HG02973 (cell line): Measurements from ENCODE around the gene ITGB7.
"Not testable (repeated sequence)": the region's sequence is repeated elsewhere in the genome, so short reads cannot be mapped to it uniquely, and the experiment has no call there.

Experiments used
- ATAC-seq: cut with Tn5 transposase; IDR thresholded peaks from one replicate; pipeline ENCODE4 v1.9.1; 2021; ENCODE audit warnings: moderate library complexity; ENCODE audit not compliant: unreplicated experiment

The ITGB7 gene

DNA sequence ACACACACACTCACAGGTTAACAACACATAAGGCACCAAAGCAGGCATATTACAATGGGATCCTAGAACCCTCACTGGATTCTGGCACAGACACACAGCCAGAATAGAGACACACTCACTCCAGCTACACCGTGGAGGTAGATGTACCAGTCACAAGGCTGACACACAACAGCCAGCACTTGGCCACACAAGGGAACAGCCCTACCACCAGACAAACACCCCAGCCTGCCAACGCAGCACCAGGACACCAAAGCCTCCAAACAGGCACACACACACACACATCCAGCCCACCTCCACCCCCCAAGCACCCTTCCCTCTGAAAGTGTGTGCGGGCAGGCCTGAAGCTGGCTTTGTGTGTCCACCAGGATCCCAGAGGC, 10.9 kb upstream of the ITGB7 start:
- no peak for ATAC-seq

DNA sequence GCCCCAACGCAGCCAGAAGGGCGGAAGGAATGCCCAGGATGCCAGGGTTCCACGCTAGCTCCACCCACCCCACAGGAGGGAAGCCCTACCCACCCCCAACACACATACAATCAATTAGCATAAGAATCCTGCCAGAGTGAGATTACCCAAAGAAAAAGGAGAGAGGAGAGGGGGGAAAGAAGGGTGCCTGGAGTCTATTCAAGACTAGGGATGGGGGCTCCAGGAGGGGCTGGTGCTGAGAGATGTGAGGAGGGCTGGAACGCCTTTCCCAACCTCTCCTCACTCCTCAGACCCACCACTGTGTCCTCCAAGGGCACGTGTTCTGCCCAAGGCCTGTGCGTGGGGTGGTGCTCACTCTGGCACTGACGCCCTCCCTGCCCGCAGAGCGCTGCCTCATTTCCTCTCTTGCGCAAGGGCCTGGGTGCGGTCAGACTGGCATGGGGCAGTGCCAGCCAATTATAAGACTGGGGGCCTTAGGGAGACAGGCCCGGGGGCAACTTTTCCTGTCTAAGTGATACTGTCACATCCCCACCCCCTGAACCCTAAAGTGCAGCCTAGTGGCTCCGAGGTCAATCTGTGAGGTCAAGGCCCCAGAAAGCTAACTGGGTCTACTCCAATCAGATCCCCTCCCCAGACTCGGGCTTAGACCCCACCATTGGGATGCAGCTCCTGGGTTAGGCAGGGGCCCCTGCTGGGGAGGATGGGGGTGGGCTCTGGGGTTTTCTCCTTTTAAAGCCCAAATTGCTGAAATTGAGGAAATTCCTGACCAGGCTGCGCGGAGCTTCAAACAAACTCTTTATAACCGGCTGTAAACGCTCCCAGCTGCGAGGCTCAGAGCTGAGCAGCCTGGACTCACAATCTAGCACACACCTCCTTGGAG, 10.2 kb upstream of the ITGB7 start:
- no peak for ATAC-seq

DNA sequence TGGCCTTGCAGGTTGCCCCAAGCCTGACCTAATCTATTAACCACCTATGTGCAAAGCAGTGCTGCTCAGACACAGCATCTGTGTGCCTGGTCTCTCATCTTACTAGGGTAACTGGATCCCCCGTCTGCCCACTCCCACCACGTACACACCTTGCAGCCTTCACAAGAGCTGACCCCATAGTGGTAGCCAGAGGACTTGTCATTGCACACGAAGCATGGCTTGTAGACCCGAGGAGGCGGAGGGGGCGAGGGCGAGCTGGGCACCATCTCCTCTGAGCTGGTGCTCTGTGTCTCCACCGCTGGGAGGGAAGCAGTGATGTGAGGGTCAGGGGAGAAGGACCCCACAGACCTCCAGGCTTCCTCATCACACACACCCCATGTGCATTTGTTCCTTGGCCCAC, 8.4 kb upstream of the ITGB7 start:
- ATAC-seq = no peak

DNA sequence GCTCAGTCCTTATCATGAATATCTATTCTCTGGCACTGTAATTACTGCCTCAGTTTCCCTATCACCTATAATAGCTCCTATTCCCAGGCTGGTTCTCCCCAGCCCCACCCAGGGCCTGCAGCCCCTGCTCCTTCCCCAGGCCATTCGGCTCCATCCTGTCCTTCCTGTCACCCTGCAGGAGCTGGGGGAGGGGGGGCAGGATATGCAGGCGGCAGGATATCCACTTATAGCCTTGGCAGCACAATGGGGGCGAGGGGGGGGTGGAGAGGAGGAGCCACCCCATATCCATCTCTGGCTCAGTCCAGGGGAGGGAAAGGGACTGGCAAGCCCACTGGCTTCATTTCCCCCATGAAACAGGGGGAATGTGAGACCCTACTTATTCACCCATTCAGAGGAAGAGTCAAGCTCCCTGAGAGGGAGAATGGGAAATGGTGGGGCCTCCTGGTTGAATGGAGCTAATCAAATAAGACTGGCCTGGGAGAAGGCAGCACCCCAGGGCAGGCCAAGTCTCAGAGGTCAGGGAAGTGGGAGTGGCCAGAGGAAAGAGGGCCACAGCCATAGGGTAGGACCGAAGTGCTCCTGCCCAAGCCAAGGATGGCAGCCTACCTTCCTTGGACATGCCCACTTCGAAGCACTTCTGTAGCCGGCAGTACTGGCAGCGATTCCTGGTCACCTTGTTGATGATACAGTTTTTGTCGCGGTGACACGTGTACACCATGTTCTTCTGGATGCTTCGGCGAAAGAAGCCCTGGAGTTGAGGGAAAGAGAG, 7.8 kb upstream of the ITGB7 start:
- no peak for ATAC-seq

DNA sequence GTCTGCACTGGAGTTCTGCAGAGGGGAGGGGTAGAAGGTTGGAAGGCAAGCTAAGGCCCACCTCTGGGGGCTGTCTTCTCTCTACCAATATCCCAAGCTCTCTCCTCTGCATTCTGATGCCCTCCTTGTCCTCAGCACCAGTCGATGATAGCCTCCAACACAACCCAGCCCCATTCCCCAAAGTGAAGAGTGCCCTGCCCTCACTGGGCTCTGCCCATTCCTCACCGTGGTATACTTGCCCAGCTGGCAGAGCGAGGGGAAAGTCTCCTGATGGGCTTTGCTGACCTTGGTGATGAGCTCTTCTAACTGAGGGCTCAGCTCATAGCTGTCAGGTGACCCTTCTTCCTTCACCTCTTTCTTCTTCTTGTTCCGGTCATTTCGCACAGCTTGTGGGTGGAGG, 7.2 kb upstream of the ITGB7 start:
- ATAC-seq = no peak

DNA sequence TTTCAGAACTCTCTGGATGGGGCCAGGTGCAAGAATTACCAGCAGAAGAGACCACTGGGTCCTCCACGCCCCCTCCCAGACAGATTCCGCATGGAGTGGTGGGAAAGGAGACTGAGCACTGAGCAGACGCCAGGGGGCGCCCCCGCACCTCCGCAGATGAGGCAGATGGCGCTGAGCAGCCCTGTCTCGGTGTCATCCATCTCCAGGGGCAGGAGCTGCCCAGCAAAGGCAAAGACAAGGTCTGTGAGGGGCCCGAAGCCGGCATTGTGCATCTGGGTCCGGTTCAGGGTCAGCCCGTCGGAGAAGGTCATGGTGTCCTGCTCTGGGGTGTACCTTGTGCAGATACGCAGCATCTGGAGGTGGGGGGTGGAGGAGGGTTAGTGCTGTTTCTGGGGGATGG, 6.3 kb upstream of the ITGB7 start:
- no peak for ATAC-seq

DNA sequence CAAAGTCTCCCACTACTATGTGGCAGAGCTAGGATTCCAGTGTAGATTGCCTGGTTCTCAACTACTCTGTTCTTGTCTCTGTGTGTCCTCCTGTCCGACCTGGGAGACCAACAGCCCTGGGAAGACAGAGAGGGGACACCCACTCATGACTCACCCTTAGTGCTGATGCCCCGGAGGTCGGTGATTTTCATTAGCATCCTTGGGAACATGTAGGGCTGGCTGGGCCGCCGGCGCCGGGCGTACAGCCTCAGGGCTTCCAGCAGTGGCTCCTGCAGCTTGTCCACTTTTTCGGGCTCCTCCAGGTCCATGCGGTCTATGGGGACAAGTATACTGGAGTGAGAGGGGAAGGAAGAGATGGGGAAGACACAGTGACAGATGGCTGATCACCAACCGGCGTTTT, 5.9 kb upstream of the ITGB7 start:
- ATAC-seq = no peak

DNA sequence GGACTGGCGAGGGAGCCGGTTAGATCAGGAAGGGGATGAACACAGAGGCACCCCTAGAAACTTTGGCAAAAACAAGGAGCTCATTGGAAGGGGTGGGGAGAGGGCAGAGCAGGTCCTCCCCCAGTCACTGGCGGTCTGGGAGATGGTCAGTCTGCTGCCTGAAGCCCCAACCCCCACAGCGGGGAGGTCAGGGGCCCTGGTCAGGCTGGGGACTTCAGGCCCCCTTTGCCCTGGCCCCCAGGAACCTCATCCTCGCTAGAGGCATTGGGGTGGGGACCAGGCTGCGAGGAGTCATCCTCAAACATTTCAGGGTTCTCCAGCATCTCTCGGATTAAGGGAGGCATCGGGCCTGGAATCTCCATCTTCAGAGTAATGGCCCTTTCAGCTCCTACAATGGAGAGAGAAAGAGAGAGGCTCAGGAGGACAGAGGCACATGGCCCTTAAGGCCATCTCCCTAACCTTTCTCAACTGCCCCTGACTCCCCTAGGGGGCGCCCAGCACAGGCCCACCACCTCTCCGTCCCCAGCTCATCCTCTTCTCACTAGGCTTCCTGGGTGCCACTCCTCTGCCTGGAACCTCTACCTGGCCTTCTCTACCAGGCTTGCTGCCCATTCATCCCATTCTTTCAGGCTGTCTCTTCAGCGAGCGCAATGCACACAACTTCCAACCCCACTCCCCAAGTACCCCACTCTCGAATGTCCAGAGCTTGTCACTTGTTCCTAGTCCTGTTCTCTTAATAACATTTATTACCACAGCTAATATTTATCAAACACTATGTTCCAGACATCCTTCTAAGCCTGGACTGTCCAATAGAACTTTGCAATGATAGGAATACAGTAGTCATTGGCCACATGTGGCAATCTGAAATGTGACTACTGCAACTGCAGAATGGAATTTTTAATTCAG, 4.7 kb upstream of the ITGB7 start:
- no peak for ATAC-seq

DNA sequence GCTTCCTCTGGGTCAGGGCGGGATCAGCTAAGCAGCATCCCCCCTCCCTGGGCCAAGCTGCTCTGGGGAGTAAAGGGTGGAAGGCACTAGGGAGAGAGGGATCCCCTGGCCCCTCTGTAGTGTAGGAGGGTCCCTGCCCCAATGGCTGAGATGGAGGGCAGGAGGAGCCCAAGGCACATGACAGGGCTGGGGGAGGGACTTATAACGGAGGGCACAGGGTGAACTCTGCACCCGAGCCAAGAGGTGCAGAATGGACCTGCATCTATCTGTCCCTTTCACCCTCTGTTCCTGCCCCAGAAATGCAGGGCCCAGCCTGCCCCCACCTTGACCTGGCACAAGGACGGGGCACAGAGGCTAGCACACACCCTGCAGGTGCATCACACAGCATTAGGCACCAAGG, 3.8 kb upstream of the ITGB7 start:
- ATAC-seq = no peak

DNA sequence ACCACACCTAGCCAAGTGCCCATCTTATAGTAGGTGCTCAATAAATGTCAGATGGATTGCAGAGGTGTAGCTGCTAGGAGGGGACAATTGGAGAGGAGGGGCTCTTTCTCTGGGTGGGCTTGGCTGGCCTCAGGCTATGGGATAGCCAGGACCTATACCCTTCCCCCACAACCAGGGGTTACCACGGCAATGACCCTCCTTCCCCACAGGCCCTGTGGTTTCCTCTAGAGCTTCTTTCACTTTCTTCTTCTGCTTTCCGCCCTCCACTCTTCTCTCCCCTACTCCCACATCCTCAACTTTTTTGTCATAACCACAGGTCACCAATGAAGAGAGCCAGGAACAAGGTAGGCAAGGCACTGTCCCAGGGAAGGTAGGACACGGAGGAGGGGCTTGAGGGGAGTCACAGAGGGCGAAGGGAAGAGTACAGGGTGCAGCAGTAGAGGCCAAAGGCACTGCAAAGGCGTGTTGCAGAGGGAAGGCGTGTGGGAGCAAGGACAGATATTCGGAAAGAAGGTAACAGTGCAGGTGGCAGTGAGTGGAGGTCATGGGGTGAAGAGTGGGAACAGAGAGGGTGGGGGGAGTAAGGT, 1.9 kb upstream of the ITGB7 start:
- no peak for ATAC-seq

DNA sequence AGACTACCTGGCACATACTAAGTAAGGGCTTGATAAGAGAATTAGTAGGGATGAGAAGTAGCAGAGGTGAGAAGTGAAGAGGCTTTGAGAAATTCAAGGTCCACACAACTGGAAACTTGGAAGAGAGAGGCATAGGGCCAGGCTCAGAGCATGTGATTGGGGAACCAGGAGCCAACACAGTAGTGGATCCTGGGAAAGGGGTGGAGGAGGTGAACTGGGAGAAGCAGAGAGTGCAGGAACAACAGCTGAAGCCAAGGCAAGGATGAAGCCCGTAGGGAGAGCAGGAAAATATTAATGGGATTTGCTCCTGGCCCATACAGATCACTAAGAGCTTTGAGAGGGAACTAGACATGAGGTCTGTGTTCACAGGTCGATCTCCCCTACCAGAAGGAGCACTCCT, 1.4 kb upstream of the ITGB7 start:
- no peak for ATAC-seq

DNA sequence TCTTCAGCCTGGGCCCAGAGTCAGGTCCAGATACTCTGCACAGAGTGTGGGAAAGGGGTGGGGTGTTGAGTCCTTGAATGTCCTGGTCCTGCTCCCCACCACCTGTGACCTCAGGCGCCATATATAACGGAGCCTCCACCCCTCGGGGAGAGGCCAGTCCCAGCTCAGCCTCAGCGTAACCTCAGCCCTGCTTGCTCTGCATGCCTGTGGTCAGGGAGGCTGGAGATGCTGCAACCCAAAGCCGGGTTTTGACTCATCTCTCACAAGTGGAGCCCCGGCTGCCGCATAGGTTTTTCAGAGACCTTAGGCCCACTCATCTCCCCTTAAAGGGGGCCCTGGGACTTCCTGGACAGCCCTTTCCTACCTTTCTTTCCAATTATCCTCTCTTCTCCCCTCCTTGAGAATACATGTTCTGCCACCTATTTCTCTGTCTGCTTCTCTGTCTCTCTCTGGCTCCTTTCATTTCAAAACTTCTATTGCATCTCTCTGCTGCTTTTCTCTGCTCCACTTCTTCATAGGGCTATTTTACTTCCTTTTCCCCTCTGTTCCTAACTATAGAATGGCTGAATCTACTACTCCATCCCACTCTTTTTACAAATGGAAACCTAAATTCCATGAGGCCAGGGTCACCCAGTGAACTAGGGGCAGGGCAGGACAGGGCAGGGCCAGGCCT, 1.2 kb downstream of the ITGB7 start:
- peak; percentile 68 for ATAC-seq

DNA sequence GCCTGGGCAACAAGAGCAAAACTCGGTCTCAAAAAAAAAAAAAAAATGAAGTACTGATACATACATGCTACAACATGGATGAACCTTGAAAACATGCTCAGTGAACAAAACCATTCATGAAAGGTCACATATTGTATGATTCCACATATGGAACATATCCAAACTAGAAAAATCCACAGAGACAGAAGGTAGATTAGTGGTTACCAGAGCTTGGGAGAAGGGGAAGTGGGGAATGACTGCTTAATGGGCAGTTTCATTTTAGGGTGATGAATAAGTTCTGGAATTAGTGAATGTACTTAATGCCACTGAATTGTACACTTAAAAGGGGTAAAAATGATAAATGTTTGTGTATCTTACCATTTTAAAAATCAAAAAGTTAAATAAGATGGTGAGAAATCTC, 2.7 kb downstream of the ITGB7 start:
- ATAC-seq = no peak

DNA sequence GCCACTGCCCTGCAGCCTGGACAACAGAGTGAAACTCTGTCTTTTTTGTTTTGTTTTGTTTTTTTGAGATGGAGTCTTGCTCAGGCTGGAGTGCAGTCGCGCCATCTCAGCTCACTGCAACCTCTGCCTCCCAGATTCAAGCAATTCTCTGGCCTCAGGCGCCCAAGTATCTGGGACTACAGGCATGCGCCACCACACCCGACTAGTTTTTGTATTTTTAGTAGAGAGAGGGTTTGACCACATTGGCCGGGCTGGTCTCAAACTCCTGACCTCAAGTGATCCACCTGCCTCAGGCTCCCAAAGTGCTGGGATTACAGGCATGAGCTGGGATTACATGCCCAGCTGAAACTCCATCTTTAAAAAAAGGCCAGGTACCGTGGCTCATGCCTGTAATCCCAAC, 4.7 kb downstream of the ITGB7 start:
- ATAC-seq = not testable (repeated sequence)

DNA sequence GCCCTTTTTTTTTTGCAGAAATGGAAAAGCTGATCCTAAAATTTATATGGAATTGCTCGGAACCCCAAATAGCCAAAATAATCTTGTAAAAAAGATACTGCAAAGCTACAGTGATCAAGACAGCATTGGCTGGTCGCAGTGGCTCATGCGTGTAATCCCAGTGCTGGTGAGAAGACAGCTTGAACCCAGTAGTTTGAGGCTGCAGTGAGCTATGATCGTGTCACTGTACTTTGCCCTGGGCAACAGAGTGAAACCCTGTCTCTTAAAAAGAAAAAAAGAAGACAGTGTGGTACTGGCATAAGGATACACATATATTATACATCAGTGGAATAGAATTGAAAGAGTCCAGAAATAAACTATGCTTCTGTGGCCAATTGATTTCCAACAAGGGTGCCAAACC, 5.4 kb downstream of the ITGB7 start:
- ATAC-seq = no peak

DNA sequence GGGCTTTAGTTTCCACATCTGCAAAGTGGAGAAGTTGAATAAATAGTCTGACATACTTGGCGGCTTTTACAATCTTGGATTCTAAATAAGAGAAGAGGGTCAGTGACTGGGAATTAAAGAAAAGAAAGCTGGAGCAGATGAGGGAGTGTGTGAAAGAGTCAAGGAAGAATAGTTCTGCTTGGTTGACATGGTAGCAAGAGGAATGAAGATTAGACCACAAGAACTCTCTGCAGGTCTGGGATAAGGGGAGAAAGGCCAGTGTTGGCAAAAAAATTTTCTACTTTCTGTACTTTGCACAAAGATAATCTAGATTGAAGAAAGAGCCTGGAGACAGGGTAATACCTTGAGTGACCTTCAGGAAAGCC, 5.9 kb downstream of the ITGB7 start:
- ATAC-seq = no peak

DNA sequence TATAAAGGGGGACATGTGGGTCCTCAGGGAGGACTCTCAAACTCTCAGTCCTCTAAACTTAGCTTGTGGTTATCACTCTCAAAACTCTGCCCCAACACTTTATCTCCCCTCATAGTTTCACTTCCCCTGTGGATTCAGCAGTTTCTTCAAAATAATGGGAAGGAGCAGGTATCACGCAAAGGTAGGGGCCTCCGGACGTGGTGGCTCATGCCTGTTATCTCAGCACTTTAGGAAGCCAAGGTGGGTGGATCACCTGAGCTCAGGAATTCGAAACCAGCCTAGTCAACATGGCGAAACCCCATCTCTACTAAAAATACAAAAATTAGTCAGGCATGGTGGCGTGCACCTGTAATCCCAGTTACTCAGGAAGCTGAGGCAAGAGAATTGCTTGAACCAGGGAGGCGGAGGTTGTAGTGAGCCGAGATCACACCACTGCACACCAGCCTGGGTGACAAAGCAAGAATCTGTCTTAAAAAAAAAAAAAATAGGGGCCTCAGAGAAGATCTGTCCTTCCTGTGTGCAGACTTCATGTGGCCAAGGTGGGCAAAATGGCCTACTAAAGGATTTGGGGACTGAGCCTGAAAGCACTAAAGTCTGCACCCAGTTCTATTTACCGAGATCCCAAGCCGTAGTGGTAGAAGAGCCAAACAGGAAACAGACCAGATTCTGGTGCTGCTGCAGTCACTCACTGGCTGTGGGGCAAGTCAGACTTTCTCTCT, 6.4 kb downstream of the ITGB7 start:
- no peak for ATAC-seq

DNA sequence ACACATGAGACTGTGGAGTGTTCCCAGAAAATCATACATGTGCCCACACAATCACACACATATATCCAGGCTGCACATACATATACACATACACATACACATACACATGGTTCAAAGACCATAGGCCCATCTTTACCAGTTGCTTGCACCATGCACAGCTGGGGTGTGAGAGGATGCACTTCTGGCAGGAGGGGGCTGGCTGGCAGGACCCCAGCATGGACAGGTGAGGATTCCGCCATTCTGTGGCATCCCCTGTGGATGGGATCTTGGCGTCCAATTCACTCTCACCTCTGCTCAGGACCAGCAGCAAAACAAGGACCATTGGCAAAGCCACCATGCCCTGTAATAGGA, 7.0 kb downstream of the ITGB7 start:
- no peak for ATAC-seq

DNA sequence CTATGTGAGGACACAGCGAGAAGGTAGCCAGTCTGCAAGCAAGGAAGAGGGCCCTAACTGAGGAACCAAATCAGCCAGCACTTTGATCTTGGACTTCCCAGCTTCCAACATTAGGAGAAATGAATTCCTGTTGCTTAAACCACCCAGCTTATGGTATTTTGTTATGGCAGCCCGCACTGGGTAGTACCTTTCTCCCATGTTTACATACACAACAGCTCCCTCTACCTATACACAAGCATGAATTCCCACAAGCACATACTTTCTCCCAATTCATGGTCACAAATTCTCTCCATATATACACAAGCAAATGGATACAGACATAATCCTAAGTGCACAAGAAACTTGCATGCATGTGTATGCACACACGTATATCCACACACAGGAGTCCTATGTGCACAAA, 7.4 kb downstream of the ITGB7 start:
- ATAC-seq = no peak

DNA sequence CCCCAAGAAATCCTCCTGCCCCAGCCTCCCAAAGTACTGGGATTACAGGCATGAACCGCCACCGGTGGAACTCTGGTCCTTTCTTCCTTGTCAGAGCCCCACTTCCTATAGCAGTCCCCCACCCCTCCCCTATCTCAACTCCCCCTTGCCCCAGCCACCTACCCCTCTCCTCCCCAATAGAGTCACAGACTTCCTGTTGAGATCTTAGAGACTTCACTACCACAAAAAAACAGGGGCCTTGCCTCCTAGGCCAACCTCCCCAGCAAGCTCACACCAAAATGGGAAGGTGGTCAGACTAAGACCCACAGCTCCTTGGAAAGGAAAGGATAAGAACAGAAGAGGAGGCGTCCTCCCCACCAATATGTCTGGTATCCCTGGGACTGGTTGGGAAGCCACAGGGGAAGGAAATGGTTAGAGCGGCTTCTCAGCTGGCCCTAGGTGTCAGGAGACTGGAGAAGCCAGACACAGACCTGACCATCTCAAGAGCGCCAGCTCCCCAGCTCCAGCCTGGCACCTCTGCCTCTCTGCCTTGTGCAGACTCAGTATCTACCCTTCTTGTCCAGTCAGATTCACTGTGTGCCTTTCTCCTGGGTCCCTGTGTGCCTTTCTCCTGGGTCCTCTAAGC, 8.5 kb downstream of the ITGB7 start:
- ATAC-seq = no peak
